Measurements from ENCODE around the gene AQP12A. TPM values are rescaled to one million over a fixed set of nuclear protein-coding genes. Genes with fewer than 3 reads are reported as not detected.

The AQP12A gene
- total RNA-seq, 1 experiment from 2014 or later = not detected

GRCh38 chr2:240642806-240643092 is 48.9 kb upstream of the AQP12A start:
- CTCF ChIA-PET = interaction anchor here (0.5 kb wide), 1 partner anchor 88 kb away, joined by 6 read pairs; no protein-coding TSS in a partner anchor
- H3K4me3 ChIP-seq (ENCODE audit: low read depth in 2 of 2, low read length in 2 of 2) = no peak overlapping the region
- DNase-seq (ENCODE audit: low read depth, low spot score) = no peak
- H3K27ac ChIP-seq (ENCODE audit: low read length) = no peak overlapping the region
- no peak for ATAC-seq
- H3K9me3 ChIP-seq (ENCODE audit: control insufficient read depth, insufficient read depth, low read depth, low read length) = no peaks in the 10 kb centered on the region
- in situ Hi-C loops (cut with HindIII; ENCODE audit: low pct_unique_long_range_greater_than_20kb, low sequenced_read_pairs) = no loop called here
- POLR2A ChIA-PET = no interaction called here
- no peaks in the 10 kb centered on the region for H3K4me1 ChIP-seq (ENCODE audit: control insufficient read depth, insufficient read depth, low read length)
- no TSS peak for BruUV-seq (replicated peaks)
- TF ChIP-seq POLR2AphosphoS5 (IDR thresholded peaks at IDR 0.05; ENCODE audit: low read depth, low read length) = no peak
- no peak for TF ChIP-seq REST (IDR thresholded peaks at IDR 0.05; ENCODE audit: insufficient read depth in 1 of 2, low read depth in 2 of 2, low read length in 1 of 2)
- no peak for TF ChIP-seq SIN3A (IDR thresholded peaks at IDR 0.05; ENCODE audit: borderline replicate concordance, insufficient read depth, low read depth, low read length)
- no peak for TF ChIP-seq CTCF (IDR thresholded peaks at IDR 0.05)
- TF ChIP-seq TCF7L2 (IDR thresholded peaks at IDR 0.05; ENCODE audit: low read depth, low read length) = no peak
- intact Hi-C loops (cut with micrococcal nuclease; ENCODE audit: unreplicated experiment) = no loop called here
- H3K36me3 ChIP-seq (ENCODE audit: control insufficient read depth, insufficient read depth, low read length) = no peaks in the 10 kb centered on the region
- no peaks in the 10 kb centered on the region for H3K27me3 ChIP-seq (ENCODE audit: control insufficient read depth, insufficient read depth, low read length)

GRCh38 chr2:240643093-240643810 is 48.4 kb upstream of the AQP12A start:
- H3K27ac ChIP-seq (ENCODE audit: low read length) = no peak overlapping the region
- DNase-seq (ENCODE audit: low read depth, low spot score) (no peak), ATAC-seq (no peak)
- CTCF ChIA-PET = no interaction called here
- no peak for TF ChIP-seq REST (IDR thresholded peaks at IDR 0.05; ENCODE audit: insufficient read depth in 1 of 2, low read depth in 2 of 2, low read length in 1 of 2)
- no peak for TF ChIP-seq CTCF (IDR thresholded peaks at IDR 0.05)
- no peak for TF ChIP-seq TCF7L2 (IDR thresholded peaks at IDR 0.05; ENCODE audit: low read depth, low read length)
- TF ChIP-seq SIN3A (IDR thresholded peaks at IDR 0.05; ENCODE audit: borderline replicate concordance, insufficient read depth, low read depth, low read length) = no peak
- no peak for TF ChIP-seq POLR2AphosphoS5 (IDR thresholded peaks at IDR 0.05; ENCODE audit: low read depth, low read length)
- H3K27me3 ChIP-seq (ENCODE audit: control insufficient read depth, insufficient read depth, low read length) = no peaks in the 10 kb centered on the region
- POLR2A ChIA-PET = no interaction called here
- in situ Hi-C loops (cut with HindIII; ENCODE audit: low pct_unique_long_range_greater_than_20kb, low sequenced_read_pairs) (no loop called here), intact Hi-C loops (cut with micrococcal nuclease; ENCODE audit: unreplicated experiment) (no loop called here)
- H3K9me3 ChIP-seq (ENCODE audit: control insufficient read depth, insufficient read depth, low read depth, low read length) = no peaks in the 10 kb centered on the region
- H3K36me3 ChIP-seq (ENCODE audit: control insufficient read depth, insufficient read depth, low read length) = no peaks in the 10 kb centered on the region
- H3K4me1 ChIP-seq (ENCODE audit: control insufficient read depth, insufficient read depth, low read length) = no peaks in the 10 kb centered on the region
- BruUV-seq (replicated peaks) = no TSS peak
- H3K4me3 ChIP-seq (ENCODE audit: low read depth in 2 of 2, low read length in 2 of 2) = no peak overlapping the region
